ENCODE data around the gene COBLL1.

DNA sequence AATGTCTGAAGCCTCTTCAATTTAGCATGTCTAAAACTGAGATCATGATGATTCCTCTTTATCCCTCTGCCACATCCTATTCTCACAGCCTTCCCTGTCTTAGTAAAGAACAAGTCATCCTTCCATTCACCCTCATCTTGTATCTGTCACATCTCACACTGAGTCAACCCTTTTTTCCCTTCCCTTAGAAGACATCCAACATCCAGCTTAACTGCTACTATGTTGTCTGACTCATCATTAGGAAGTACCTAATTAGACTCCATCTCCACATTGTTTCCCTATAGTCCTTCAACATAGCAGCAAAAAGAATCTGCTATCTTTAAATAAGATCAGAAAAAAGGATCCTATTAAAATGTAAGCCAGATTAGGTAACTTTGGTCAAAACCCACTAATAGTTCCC, 135.1 kb downstream of the COBLL1 start:
- no peak for TF ChIP-seq POLR2A (IDR thresholded peaks at IDR 0.05)
- TF ChIP-seq, protein P1, sequence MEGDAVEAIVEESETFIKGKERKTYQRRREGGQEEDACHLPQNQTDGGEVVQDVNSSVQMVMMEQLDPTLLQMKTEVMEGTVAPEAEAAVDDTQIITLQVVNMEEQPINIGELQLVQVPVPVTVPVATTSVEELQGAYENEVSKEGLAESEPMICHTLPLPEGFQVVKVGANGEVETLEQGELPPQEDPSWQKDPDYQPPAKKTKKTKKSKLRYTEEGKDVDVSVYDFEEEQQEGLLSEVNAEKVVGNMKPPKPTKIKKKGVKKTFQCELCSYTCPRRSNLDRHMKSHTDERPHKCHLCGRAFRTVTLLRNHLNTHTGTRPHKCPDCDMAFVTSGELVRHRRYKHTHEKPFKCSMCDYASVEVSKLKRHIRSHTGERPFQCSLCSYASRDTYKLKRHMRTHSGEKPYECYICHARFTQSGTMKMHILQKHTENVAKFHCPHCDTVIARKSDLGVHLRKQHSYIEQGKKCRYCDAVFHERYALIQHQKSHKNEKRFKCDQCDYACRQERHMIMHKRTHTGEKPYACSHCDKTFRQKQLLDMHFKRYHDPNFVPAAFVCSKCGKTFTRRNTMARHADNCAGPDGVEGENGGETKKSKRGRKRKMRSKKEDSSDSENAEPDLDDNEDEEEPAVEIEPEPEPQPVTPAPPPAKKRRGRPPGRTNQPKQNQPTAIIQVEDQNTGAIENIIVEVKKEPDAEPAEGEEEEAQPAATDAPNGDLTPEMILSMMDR (IDR thresholded peaks at IDR 0.05) = no peak
